GM12878 (cell line): ENCODE results near the gene ZNF230. TPM values are rescaled to one million over a fixed set of nuclear protein-coding genes. Genes with fewer than 3 reads are reported as not detected.

Experiments
- ELK1 ChIP-seq: IDR thresholded peaks from 2 replicates; pipeline ENCODE4 v1.6.1; 2012; ENCODE audit warnings: low read depth, low read length, improper control_type of control experiment
- FOS ChIP-seq: IDR thresholded peaks from 3 replicates; pipeline ENCODE4 v1.6.1; 2011; ENCODE audit warnings: borderline replicate concordance; ENCODE audit not compliant: insufficient read length; ENCODE audit errors: extremely low read depth
- HDAC6 ChIP-seq: fragments of 200-600 bp; sonication (generic); IDR thresholded peaks from one replicate; pipeline ENCODE4 v1.8.0; 2017; ENCODE audit warnings: antibody characterized with exemption; ENCODE audit not compliant: unreplicated experiment
- IKZF1 ChIP-seq: fragments of 450-650 bp; conservative IDR thresholded peaks from 2 replicates; pipeline ENCODE4 v1.6.1; 2017; ENCODE audit warnings: antibody characterized with exemption, mild to moderate bottlenecking
- NFIC ChIP-seq: IDR thresholded peaks from 2 replicates; pipeline ENCODE4 v1.6.1; 2012; ENCODE audit warnings: low read depth, mild to moderate bottlenecking, inconsistent platforms, low read length, moderate library complexity
- POLR2AphosphoS5 ChIP-seq: IDR thresholded peaks from 2 replicates; pipeline ENCODE4 v1.6.1; 2011; ENCODE audit warnings: mild to moderate bottlenecking, low read length, inconsistent platforms
- RCOR1 ChIP-seq: conservative IDR thresholded peaks from 2 replicates; pipeline ENCODE4 v1.6.1; 2012; ENCODE audit warnings: low read depth, low read length, improper control_type of control experiment
- RUNX3 ChIP-seq: IDR thresholded peaks from 2 replicates; pipeline ENCODE4 v1.6.1; 2012; ENCODE audit warnings: low read length, inconsistent platforms
- TARDBP ChIP-seq: IDR thresholded peaks from 2 replicates; pipeline ENCODE4 v1.6.1; 2016; ENCODE audit warnings: borderline replicate concordance
- ZBTB11 ChIP-seq: fragments of 450-650 bp; formaldehyde crosslinking; IDR thresholded peaks from 2 replicates; pipeline ENCODE4 v1.5.0; 2022; ENCODE audit warnings: mild to moderate bottlenecking, missing genetic modification characterization
- ZNF207 ChIP-seq: fragments of 450-650 bp; IDR thresholded peaks from 2 replicates; pipeline ENCODE4 v1.6.1; 2014; ENCODE audit warnings: antibody characterized with exemption, mild to moderate bottlenecking, borderline replicate concordance
- polyA plus RNA-seq, 11 experiments: library from polyadenylated mRNA; depleted of rRNA in 4 of 11; unstranded in 6 of 11; stranded (reverse) in 5 of 11; fragments of >200 nt; fragmentation: Nextera tagmentation in 4 of 11; fragmentation: Illumina TruSeq in 1 of 11; extraction: Ambion mirVana in 4 of 11; extraction: Trizol in 1 of 11; gene quantifications; 1 replicate in 1 of 11; 2 replicates in 10 of 11; pipeline versions ENCODE4 v1.2.1 to v1.2.3, GENCODE V29; 2011 to 2016; ENCODE audit warnings: inconsistent platforms in 2 of 11, missing spikeins in 2 of 11, low read depth in 1 of 11
- total RNA-seq, 4 experiments: library from RNA; depleted of rRNA in 3 of 4; stranded (reverse); fragments of >200 nt in 3 of 4; fragmentation: Illumina TruSeq in 1 of 4; extraction: Trizol in 1 of 4; gene quantifications; 2 replicates each; pipeline versions ENCODE4 v1.2.1 to v1.2.3, GENCODE V29; 2013 to 2021
- TF ChIP-seq, protein P1 (sequence below): fragments of 450-650 bp; IDR thresholded peaks from 2 replicates; pipeline ENCODE4 v1.6.1; 2016; ENCODE audit warnings: mild to moderate bottlenecking
- TF ChIP-seq, protein P2 (sequence below): fragments of 450-650 bp; IDR thresholded peaks from 2 replicates; pipeline ENCODE4 v1.6.1; 2017; ENCODE audit warnings: antibody characterized with exemption, mild to moderate bottlenecking, moderate library complexity
- TF ChIP-seq, protein P3 (sequence below): fragments of 450-650 bp; IDR thresholded peaks from 2 replicates; pipeline ENCODE4 v1.6.1; 2018; ENCODE audit warnings: borderline replicate concordance, mild to moderate bottlenecking; ENCODE audit not compliant: partially characterized antibody
- TF ChIP-seq, protein P4 (sequence below): fragments of 450-650 bp; IDR thresholded peaks from 2 replicates; pipeline ENCODE4 v1.6.1; 2017; ENCODE audit warnings: mild to moderate bottlenecking, low read depth, inconsistent platforms; ENCODE audit not compliant: poor library complexity, severe bottlenecking

Gene ZNF230
- total and polyA plus RNA-seq, 10 of the 15 experiments (the other 5 are each of a cell fraction or from before 2014, with no cell fraction given): 1.8 to 9.1 (median 3.5) TPM

DNA sequence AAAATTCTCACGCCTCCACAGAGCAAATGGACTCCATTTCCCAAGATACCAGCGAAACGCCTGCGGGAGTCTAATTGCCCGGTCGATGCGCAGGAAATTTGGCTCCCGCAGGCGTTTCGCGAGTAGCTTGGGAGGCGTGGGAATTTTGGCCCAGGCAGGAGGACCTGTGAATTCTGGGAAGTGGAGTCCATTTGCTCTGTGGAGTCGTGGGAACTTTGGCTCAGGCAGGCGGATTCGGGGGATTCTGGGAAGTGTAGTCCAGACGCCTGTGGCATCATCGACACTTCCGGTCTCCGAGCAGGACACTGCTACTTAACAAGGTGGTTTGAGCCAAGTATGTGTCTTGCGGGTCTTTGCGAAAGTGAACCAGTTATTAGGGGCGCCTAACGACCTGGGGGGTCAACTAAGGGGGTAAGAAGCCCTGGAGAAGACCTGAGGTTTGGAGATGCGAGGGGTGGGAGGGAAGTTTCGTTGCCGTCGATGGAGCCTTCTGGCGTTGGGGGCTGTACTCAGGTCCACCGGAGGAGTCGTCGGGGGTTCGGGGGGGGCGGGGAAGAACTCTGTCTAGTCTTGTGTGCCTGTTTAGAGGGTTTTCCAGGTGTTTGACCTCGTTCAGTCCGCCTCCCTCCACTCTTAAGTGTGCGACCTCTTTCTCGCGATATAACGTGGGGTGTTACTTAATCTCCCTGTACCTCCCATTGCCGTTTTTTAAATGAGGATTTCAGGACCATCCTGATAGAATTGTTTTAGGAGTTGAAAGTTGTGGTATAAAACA, 18.7 kb upstream of the ZNF230 start, which contains the start of gene ZNF155 (continued):
- TF ChIP-seq, protein P1, sequence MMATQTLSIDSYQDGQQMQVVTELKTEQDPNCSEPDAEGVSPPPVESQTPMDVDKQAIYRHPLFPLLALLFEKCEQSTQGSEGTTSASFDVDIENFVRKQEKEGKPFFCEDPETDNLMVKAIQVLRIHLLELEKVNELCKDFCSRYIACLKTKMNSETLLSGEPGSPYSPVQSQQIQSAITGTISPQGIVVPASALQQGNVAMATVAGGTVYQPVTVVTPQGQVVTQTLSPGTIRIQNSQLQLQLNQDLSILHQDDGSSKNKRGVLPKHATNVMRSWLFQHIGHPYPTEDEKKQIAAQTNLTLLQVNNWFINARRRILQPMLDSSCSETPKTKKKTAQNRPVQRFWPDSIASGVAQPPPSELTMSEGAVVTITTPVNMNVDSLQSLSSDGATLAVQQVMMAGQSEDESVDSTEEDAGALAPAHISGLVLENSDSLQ: no peak
- TF ChIP-seq, protein P2, sequence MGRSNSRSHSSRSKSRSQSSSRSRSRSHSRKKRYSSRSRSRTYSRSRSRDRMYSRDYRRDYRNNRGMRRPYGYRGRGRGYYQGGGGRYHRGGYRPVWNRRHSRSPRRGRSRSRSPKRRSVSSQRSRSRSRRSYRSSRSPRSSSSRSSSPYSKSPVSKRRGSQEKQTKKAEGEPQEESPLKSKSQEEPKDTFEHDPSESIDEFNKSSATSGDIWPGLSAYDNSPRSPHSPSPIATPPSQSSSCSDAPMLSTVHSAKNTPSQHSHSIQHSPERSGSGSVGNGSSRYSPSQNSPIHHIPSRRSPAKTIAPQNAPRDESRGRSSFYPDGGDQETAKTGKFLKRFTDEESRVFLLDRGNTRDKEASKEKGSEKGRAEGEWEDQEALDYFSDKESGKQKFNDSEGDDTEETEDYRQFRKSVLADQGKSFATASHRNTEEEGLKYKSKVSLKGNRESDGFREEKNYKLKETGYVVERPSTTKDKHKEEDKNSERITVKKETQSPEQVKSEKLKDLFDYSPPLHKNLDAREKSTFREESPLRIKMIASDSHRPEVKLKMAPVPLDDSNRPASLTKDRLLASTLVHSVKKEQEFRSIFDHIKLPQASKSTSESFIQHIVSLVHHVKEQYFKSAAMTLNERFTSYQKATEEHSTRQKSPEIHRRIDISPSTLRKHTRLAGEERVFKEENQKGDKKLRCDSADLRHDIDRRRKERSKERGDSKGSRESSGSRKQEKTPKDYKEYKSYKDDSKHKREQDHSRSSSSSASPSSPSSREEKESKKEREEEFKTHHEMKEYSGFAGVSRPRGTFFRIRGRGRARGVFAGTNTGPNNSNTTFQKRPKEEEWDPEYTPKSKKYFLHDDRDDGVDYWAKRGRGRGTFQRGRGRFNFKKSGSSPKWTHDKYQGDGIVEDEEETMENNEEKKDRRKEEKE: no peak
- TF ChIP-seq HDAC6 (no peak), POLR2AphosphoS5 (peak; percentile 73), ZBTB11 (CRISPR knock-in tag) (no peak), RCOR1 (0 out of 2 replicates have a peak, but pooled peaks have one; percentile 68), IKZF1 (peak; percentile 97), TARDBP (no peak), RUNX3 (peak; percentile 42), ELK1 (peak; percentile 90), ZNF207 (0 out of 2 replicates have a peak, but pooled peaks have one; percentile 81), NFIC (no peak), FOS (no peak)
- TF ChIP-seq, protein P3, sequence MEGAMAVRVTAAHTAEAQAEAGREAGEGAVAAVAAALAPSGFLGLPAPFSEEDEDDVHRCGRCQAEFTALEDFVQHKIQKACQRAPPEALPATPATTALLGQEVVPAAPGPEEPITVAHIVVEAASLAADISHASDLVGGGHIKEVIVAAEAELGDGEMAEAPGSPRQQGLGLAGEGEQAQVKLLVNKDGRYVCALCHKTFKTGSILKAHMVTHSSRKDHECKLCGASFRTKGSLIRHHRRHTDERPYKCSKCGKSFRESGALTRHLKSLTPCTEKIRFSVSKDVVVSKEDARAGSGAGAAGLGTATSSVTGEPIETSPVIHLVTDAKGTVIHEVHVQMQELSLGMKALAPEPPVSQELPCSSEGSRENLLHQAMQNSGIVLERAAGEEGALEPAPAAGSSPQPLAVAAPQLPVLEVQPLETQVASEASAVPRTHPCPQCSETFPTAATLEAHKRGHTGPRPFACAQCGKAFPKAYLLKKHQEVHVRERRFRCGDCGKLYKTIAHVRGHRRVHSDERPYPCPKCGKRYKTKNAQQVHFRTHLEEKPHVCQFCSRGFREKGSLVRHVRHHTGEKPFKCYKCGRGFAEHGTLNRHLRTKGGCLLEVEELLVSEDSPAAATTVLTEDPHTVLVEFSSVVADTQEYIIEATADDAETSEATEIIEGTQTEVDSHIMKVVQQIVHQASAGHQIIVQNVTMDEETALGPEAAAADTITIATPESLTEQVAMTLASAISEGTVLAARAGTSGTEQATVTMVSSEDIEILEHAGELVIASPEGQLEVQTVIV: no peak
- TF ChIP-seq, protein P4, sequence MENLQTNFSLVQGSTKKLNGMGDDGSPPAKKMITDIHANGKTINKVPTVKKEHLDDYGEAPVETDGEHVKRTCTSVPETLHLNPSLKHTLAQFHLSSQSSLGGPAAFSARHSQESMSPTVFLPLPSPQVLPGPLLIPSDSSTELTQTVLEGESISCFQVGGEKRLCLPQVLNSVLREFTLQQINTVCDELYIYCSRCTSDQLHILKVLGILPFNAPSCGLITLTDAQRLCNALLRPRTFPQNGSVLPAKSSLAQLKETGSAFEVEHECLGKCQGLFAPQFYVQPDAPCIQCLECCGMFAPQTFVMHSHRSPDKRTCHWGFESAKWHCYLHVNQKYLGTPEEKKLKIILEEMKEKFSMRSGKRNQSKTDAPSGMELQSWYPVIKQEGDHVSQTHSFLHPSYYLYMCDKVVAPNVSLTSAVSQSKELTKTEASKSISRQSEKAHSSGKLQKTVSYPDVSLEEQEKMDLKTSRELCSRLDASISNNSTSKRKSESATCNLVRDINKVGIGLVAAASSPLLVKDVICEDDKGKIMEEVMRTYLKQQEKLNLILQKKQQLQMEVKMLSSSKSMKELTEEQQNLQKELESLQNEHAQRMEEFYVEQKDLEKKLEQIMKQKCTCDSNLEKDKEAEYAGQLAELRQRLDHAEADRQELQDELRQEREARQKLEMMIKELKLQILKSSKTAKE: no peak
